Mononuclear cell (primary cell): ENCODE measurements around the gene GLI1. TPM values are rescaled to one million over a fixed set of nuclear protein-coding genes. Genes with fewer than 3 reads are reported as not detected.
"Not testable (repeated sequence)": the region's sequence is repeated elsewhere in the genome, so short reads cannot be mapped to it uniquely, and the experiment has no call there.

Experiments used
- H3K27me3 ChIP-seq: 2 replicates; pipeline ENCODE4 v1.6.0; 2011; ENCODE audit warnings: low read length, control low read depth; ENCODE audit not compliant: insufficient read depth
- H3K4me1 ChIP-seq: 2 replicates; pipeline ENCODE4 v1.5.1; 2011; ENCODE audit warnings: mild to moderate bottlenecking, low read length, control low read depth; ENCODE audit not compliant: insufficient read depth
- H3K4me3 ChIP-seq: 2 replicates; pipeline ENCODE4 v1.5.1; 2011; ENCODE audit warnings: mild to moderate bottlenecking, low read length, moderate library complexity
- H3K9me3 ChIP-seq: 2 replicates; pipeline ENCODE4 v1.5.1; 2011; ENCODE audit warnings: low read depth, mild to moderate bottlenecking, control low read depth, low read length
- total RNA-seq: library from RNA; depleted of rRNA; stranded (reverse); fragments of >200 nt; gene quantifications from one replicate; pipeline ENCODE4 v1.2.3, GENCODE V29; 2012

GLI1 gene
- 0.10 TPM for total RNA-seq

- Histone ChIP-seq H3K4me1 (peaks cover 48% of the 10 kb centered on the region), H3K27me3 (peaks cover 12% of the 10 kb centered on the region), H3K4me3 (peak within 1 kb of the TSS; percentile 70), H3K9me3 (no peaks in the 10 kb centered on the region)
Observed at GRCh38 chr12:57459750-57460467, at the start of gene GLI1. GLI1 (plus strand) TSS chr12:57459785; CDS start chr12:57463692, 3,907 bp downstream.

- H3K9me3 ChIP-seq, result no peaks in the 10 kb centered on the region
- H3K4me1 ChIP-seq, result no peaks in the 10 kb centered on the region
- H3K27me3 ChIP-seq, result no peaks in the 10 kb centered on the region
- no peak overlapping the region for H3K4me3 ChIP-seq
Observed at GRCh38 chr12:57410534-57410933, 49.1 kb upstream of the GLI1 start.

GRCh38 chr12:57414160-57414559, 45.4 kb upstream of the GLI1 start:
- not testable (repeated sequence) for H3K27me3 ChIP-seq, H3K4me1 ChIP-seq, H3K9me3 ChIP-seq, H3K4me3 ChIP-seq

- H3K4me1 ChIP-seq, result peaks cover 4% of the 10 kb centered on the region
- H3K9me3 ChIP-seq, result no peaks in the 10 kb centered on the region
Observed at GRCh38 chr12:57415088-57415487, 44.5 kb upstream of the GLI1 start.

GRCh38 chr12:57416039-57416996, 43.3 kb upstream of the GLI1 start:
- Histone ChIP-seq H3K9me3 (no peaks in the 10 kb centered on the region), H3K4me1 (peaks cover 4% of the 10 kb centered on the region), H3K27me3 (no peaks in the 10 kb centered on the region), H3K4me3 (no peak overlapping the region)

More at GRCh38 chr12:57415088-57415487, 44.5 kb upstream of the GLI1 start:
- no peak overlapping the region for H3K4me3 ChIP-seq
- no peaks in the 10 kb centered on the region for H3K27me3 ChIP-seq

GRCh38 chr12:57418255-57418654, 41.3 kb upstream of the GLI1 start:
- H3K27me3 ChIP-seq, result no peaks in the 10 kb centered on the region
- H3K4me3 ChIP-seq, result no peak overlapping the region
- H3K4me1 ChIP-seq, result peaks cover 4% of the 10 kb centered on the region
- no peaks in the 10 kb centered on the region for H3K9me3 ChIP-seq

- H3K4me3 ChIP-seq, result no peak overlapping the region
- H3K27me3 ChIP-seq, result no peaks in the 10 kb centered on the region
- peaks cover 4% of the 10 kb centered on the region for H3K4me1 ChIP-seq
- no peaks in the 10 kb centered on the region for H3K9me3 ChIP-seq
Observed at GRCh38 chr12:57419495-57419894, 40.1 kb upstream of the GLI1 start.

- peaks cover 4% of the 10 kb centered on the region for H3K4me1 ChIP-seq
- no peaks in the 10 kb centered on the region for H3K27me3 ChIP-seq
- H3K4me3 ChIP-seq, result no peak overlapping the region
- H3K9me3 ChIP-seq, result no peaks in the 10 kb centered on the region
Observed at GRCh38 chr12:57420482-57420881, 39.1 kb upstream of the GLI1 start.

GRCh38 chr12:57426948-57427347, 32.6 kb upstream of the GLI1 start:
- not testable (repeated sequence) for H3K4me3 ChIP-seq, H3K27me3 ChIP-seq, H3K9me3 ChIP-seq
- H3K4me1 ChIP-seq, result peaks cover 22% of the 10 kb centered on the region

GRCh38 chr12:57428965-57429364, 30.6 kb upstream of the GLI1 start:
- peaks cover 22% of the 10 kb centered on the region for H3K4me1 ChIP-seq
- H3K9me3 ChIP-seq, result no peaks in the 10 kb centered on the region
- no peak overlapping the region for H3K4me3 ChIP-seq
- no peaks in the 10 kb centered on the region for H3K27me3 ChIP-seq

- Histone ChIP-seq H3K9me3 (no peaks in the 10 kb centered on the region), H3K27me3 (no peaks in the 10 kb centered on the region), H3K4me3 (peak overlapping the region; percentile 47), H3K4me1 (peaks cover 22% of the 10 kb centered on the region)
Observed at GRCh38 chr12:57429473-57430111, 30.0 kb upstream of the GLI1 start.

- Histone ChIP-seq H3K4me3 (peak overlapping the region; percentile 47), H3K9me3 (no peaks in the 10 kb centered on the region), H3K27me3 (no peaks in the 10 kb centered on the region), H3K4me1 (peaks cover 26% of the 10 kb centered on the region)
Observed at GRCh38 chr12:57430112-57430930, 29.3 kb upstream of the GLI1 start.

- Histone ChIP-seq H3K4me3 (peak within 1 kb of the TSS; percentile 47), H3K4me1 (peaks cover 28% of the 10 kb centered on the region), H3K9me3 (no peaks in the 10 kb centered on the region), H3K27me3 (no peaks in the 10 kb centered on the region)
Observed at GRCh38 chr12:57430931-57431566, 28.5 kb upstream of the GLI1 start, which contains the start of gene R3HDM2. R3HDM2 (minus strand) TSS chr12:57431043; CDS start chr12:57310428, 120,615 bp downstream.

GRCh38 chr12:57431654-57432188, 27.9 kb upstream of the GLI1 start:
- no peaks in the 10 kb centered on the region for H3K27me3 ChIP-seq
- peak overlapping the region; percentile 47 for H3K4me3 ChIP-seq
- no peaks in the 10 kb centered on the region for H3K9me3 ChIP-seq
- H3K4me1 ChIP-seq, result peaks cover 28% of the 10 kb centered on the region
